GM23248 (cell line): ENCODE measurements around the gene CYP26B1. TPM values are rescaled to one million over a fixed set of nuclear protein-coding genes. Genes with fewer than 3 reads are reported as not detected.

Source experiments
- DNase-seq: peaks from one replicate; pipeline ENCODE4 v3.0.0-alpha.2; 2015
- H2AFZ ChIP-seq: fragments of 200-600 bp; sonication (generic); 2 replicates; pipeline ENCODE4 v1.6.1; 2016; ENCODE audit warnings: antibody characterized with exemption
- H3F3A ChIP-seq: fragments of 200-600 bp; sonication (generic); 2 replicates; pipeline ENCODE4 v1.6.1; 2016; ENCODE audit warnings: mild to moderate bottlenecking, antibody characterized with exemption, mixed run types; ENCODE audit not compliant: insufficient read depth
- H3K27ac ChIP-seq: fragments of 200-600 bp; sonication (generic); 2 replicates; pipeline ENCODE4 v1.5.1; 2016; ENCODE audit warnings: mild to moderate bottlenecking
- H3K27me3 ChIP-seq: fragments of 200-600 bp; sonication (generic); replicated peaks from 2 replicates; pipeline ENCODE4 v1.6.1; 2016; ENCODE audit warnings: mild to moderate bottlenecking; ENCODE audit not compliant: insufficient read depth
- H3K36me3 ChIP-seq: fragments of 200-600 bp; sonication (generic); 2 replicates; pipeline ENCODE4 v1.6.1; 2016; ENCODE audit warnings: low read depth, mild to moderate bottlenecking
- H3K4me1 ChIP-seq: fragments of 200-600 bp; sonication (generic); 2 replicates; pipeline ENCODE4 v1.6.1; 2016; ENCODE audit warnings: mild to moderate bottlenecking; ENCODE audit not compliant: insufficient read depth
- H3K4me2 ChIP-seq: fragments of 200-600 bp; sonication (generic); one replicate; pipeline ENCODE4 v1.6.1; 2016; ENCODE audit warnings: mild to moderate bottlenecking; ENCODE audit not compliant: unreplicated experiment
- H3K4me3 ChIP-seq: fragments of 200-600 bp; sonication (generic); 2 replicates; pipeline ENCODE4 v1.5.1; 2016; ENCODE audit warnings: mild to moderate bottlenecking
- H3K79me2 ChIP-seq: fragments of 200-600 bp; sonication (generic); 2 replicates; pipeline ENCODE4 v1.6.1; 2016; ENCODE audit warnings: mild to moderate bottlenecking; ENCODE audit not compliant: insufficient read depth
- H3K9ac ChIP-seq: fragments of 200-600 bp; sonication (generic); 2 replicates; pipeline ENCODE4 v1.6.1; 2016; ENCODE audit warnings: mild to moderate bottlenecking
- H3K9me2 ChIP-seq: fragments of 200-600 bp; sonication (generic); 2 replicates; pipeline ENCODE4 v1.6.1; 2016; ENCODE audit warnings: mixed run types, mild to moderate bottlenecking, moderate library complexity; ENCODE audit not compliant: insufficient read depth
- H3K9me3 ChIP-seq: fragments of 200-600 bp; sonication (generic); one replicate; pipeline ENCODE4 v1.6.1; 2017; ENCODE audit warnings: low read depth
- H4K20me1 ChIP-seq: fragments of 200-600 bp; sonication (generic); 2 replicates; pipeline ENCODE4 v1.6.0; 2016; ENCODE audit not compliant: insufficient read depth
- EZH2 ChIP-seq: fragments of 200-600 bp; sonication (generic); IDR thresholded peaks from 2 replicates; pipeline ENCODE4 v1.6.1; 2018; ENCODE audit warnings: antibody characterized with exemption, mild to moderate bottlenecking; ENCODE audit not compliant: insufficient read depth, poor library complexity, severe bottlenecking
- EZH2phosphoT487 ChIP-seq: fragments of 200-600 bp; sonication (generic); IDR thresholded peaks from 2 replicates; pipeline ENCODE4 v1.6.1; 2018; ENCODE audit warnings: antibody characterized with exemption, moderate library complexity, mild to moderate bottlenecking, low read depth; ENCODE audit not compliant: insufficient read depth
- WGBS, 2 experiments: methylation state at CpG; one replicate each; pipeline ENCODE4 v1.1.6; 2015 to 2017; ENCODE audit warnings: low lambda C conversion rate in 2 of 2, low coverage in 1 of 2; ENCODE audit errors: missing lambda C conversion rate in 2 of 2; 5-methylcytosine and 5-hydroxymethylcytosine counted together
- in situ Hi-C: fragments of 300-500 bp; cut with MboI; formaldehyde crosslinking; loops from 2 replicates; pipeline ENCODE4 v1.15.0; 2020
- polyA plus RNA-seq: library from polyadenylated mRNA; unstranded; fragments of >200 nt; fragmentation: Nextera tagmentation; extraction: Ambion mirVana; gene quantifications from 2 replicates; pipeline ENCODE4 v1.2.1, GENCODE V29; 2016
- total RNA-seq: library from RNA; depleted of rRNA; stranded (reverse); fragments of >200 nt; shearing (Covaris generic); gene quantifications from 2 replicates; pipeline ENCODE4 v1.2.3, GENCODE V29; 2014

The CYP26B1 gene
- total and polyA plus RNA-seq, 2 experiments from 2014 or later = 0.23 to 0.32 TPM

DNA sequence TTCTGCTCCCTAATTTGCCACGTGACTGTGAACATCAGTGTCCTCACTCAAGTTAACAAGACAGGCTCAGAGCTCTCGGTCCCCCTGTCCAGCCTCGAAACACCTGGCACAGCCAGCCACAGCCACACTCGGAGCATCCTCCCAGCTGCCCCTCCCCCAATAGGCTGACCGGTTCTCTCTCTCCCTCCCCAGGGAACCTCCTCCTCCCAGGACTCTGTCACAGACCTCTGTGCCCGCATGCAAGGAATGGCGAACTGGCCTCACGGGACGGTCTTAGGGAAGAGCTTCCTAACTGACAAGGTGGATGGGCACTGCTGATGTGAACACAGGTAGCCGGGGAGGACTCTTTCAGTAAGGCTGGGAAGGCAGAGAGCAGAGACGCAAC lies 18.8 kb downstream of the CYP26B1 start:
- Histone ChIP-seq H3K27me3 (no peaks in the 10 kb centered on the region), H3F3A (no peaks in the 10 kb centered on the region), H3K27ac (no peak overlapping the region), H3K9me2 (no peaks in the 10 kb centered on the region), H3K4me3 (no peak overlapping the region), H3K4me2 (no peak overlapping the region), H3K4me1 (peaks cover 7% of the 10 kb centered on the region; the same call in 1 of the 2 replicates), H3K9ac (no peak overlapping the region), H3K79me2 (no peaks in the 10 kb centered on the region), H3K36me3 (no peaks in the 10 kb centered on the region), H2AFZ (no peak overlapping the region), H4K20me1 (no peaks in the 10 kb centered on the region), H3K9me3 (no peaks in the 10 kb centered on the region)
- no peak for DNase-seq
- no peak for TF ChIP-seq EZH2phosphoT487
- no peak for TF ChIP-seq EZH2
- 67 to 69% methylated on average over 11 of the region's 11 CpGs for WGBS, 2 experiments
- in situ Hi-C loops = no loop called here

DNA sequence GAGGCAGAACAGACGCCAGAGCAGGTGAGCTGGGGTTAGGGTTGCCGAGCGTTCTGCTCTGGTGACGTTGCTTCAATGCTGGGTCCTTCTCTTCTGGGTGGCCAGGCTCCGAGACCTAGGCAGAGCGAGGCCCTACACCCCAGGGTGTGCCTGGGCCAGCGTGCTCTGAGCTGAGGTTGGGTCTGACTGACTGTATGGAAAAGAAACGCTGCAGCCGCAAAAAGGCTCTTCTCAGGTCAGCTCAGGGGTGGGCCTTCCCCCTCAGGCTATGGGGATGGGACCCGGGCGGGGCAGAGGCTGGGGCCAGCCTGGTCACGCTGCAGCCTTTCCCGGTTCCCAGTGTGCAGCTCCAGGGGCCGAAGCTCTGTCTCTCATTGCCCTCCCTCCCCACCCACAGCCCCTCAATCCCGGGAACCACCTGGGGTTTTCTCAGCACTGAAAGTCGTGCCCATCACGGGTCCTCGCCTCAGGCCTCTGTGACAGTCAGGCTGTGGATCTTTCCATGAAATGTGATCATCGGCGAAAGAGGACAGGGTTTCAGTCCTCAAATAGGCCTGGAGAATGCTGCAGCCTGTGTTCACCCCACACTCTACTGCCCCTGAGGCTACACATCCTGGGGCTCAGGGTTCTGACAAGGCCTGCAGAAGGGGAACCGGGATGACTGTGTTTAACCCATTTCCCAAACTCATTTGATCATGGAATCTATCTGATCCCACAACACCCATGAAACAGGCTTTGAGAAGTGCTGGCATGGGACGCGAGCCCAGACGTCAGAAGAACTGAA lies 19.4 kb downstream of the CYP26B1 start:
- Histone ChIP-seq H3K27me3 (no peaks in the 10 kb centered on the region), H3K9me3 (no peaks in the 10 kb centered on the region), H4K20me1 (no peaks in the 10 kb centered on the region), H3K4me1 (peaks cover 7% of the 10 kb centered on the region; the same call in 1 of the 2 replicates), H2AFZ (no peak overlapping the region), H3F3A (no peaks in the 10 kb centered on the region), H3K27ac (no peak overlapping the region), H3K4me2 (no peak overlapping the region), H3K79me2 (no peaks in the 10 kb centered on the region), H3K4me3 (no peak overlapping the region), H3K9ac (no peak overlapping the region), H3K36me3 (no peaks in the 10 kb centered on the region), H3K9me2 (no peaks in the 10 kb centered on the region)
- in situ Hi-C loops = no loop called here
- DNase-seq = no peak
- 81 to 83% methylated on average over 22 to 24 of the region's 24 CpGs for WGBS, 2 experiments
- TF ChIP-seq EZH2phosphoT487 (no peak), EZH2 (no peak)

DNA sequence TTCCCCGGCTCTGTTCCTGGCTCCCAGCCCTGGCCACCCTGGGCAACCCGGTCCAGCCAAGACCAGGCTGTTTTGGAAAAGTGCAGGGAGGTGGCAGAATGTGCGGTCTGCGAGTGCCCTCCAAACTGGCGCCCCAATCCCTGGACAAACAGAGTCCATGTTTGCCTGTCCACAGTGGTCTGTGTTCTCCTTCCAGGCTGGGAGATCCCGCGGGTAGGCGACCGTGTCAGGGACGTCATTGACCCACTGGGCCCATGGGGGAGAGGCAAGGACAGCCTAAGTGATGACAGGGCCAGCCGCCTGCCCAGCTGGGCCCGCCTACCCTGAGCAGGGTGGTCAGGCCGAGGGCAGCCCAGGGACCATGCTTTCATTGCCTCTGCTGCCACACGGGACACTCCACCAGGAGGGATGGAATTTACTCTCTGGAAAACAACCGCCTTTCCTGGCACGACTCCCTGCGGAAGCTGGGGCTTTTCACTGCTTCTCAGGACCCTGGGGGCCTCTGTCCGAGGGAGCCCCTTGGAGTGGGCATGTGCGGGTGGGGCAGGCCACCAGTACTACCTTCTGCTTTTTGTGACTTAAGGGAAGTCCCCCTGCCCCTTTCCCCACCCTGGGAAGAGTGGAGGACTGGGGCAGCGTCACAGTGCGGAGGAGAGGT lies 20.1 kb downstream of the CYP26B1 start:
- Histone ChIP-seq H2AFZ (no peak overlapping the region), H3K36me3 (no peaks in the 10 kb centered on the region), H3K27me3 (no peaks in the 10 kb centered on the region), H3F3A (no peaks in the 10 kb centered on the region), H3K79me2 (no peaks in the 10 kb centered on the region), H3K4me3 (no peak overlapping the region), H3K4me1 (peaks cover 7% of the 10 kb centered on the region; the same call in 1 of the 2 replicates), H3K27ac (no peak overlapping the region), H4K20me1 (no peaks in the 10 kb centered on the region), H3K4me2 (no peak overlapping the region), H3K9me2 (no peaks in the 10 kb centered on the region), H3K9ac (no peak overlapping the region), H3K9me3 (no peaks in the 10 kb centered on the region)
- in situ Hi-C loops = no loop called here
- 86 to 88% methylated on average over 21 of the region's 21 CpGs for WGBS, 2 experiments
- TF ChIP-seq EZH2phosphoT487 (no peak), EZH2 (no peak)
- DNase-seq = no peak

DNA sequence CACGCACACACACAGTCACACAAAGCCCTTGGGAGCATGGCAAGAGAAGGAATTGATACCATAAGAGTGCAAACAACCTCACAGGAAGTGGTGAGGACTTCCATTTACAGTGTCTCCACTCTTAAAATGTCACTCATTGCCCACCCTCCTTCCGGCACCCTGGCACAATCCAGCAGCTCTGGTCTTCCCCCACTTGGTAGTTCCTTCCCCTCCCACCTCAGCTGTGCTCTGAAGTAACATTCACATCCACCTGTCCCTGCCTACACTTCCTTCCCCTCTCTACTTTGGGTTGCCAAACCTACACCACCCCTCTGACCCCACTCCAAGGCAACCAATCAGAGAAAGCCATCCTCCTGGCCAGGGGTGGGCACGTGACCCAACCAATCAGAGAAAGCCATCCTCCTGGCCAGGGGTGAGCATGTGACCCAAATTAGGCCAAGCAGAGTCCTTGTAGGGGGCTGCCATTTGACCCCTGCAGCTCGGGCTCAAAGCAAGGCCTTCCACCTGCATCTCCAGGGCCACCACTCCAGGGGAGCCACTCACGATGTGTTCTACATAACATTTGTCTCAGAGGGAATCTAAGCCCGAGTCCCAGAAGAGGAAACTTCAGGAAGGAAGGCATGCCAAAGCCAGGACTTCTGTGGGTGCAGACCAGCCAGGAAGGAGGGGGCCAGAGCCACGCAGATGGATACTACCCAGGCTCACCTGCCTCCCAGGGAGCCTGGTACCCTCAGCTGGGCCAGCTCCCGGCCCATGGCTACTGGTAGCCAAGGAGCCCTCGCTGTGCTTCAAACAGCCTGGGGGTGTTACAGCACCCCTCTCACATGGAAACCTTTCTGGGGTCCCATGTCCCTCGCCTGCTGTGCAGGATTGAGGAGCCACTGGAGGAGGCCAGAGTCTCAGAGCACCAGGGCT lies 21.2 kb downstream of the CYP26B1 start:
- TF ChIP-seq EZH2 (no peak), EZH2phosphoT487 (no peak)
- Histone ChIP-seq H3F3A (no peaks in the 10 kb centered on the region), H2AFZ (no peak overlapping the region), H3K4me1 (peaks cover 7% of the 10 kb centered on the region; the same call in 1 of the 2 replicates), H3K36me3 (no peaks in the 10 kb centered on the region), H3K9ac (no peak overlapping the region), H3K79me2 (no peaks in the 10 kb centered on the region), H3K4me2 (no peak overlapping the region), H4K20me1 (no peaks in the 10 kb centered on the region), H3K9me3 (no peaks in the 10 kb centered on the region), H3K4me3 (no peak overlapping the region), H3K27ac (no peak overlapping the region), H3K27me3 (no peaks in the 10 kb centered on the region), H3K9me2 (no peaks in the 10 kb centered on the region)
- DNase-seq = no peak
- 76 to 80% methylated on average over 10 of the region's 10 CpGs for WGBS, 2 experiments
- in situ Hi-C loops = no loop called here
